Neural cell (in vitro differentiated cells): ENCODE measurements around the gene MEP1A. TPM values are rescaled to one million over a fixed set of nuclear protein-coding genes. Genes with fewer than 3 reads are reported as not detected.
"Not testable (repeated sequence)": the region's sequence is repeated elsewhere in the genome, so short reads cannot be mapped to it uniquely, and the experiment has no call there.

ENCODE experiments used
- H2AFZ ChIP-seq: fragments of 200-600, 300-800 bp; sonication (generic), shearing (Covaris generic); 2 replicates; pipeline ENCODE4 v1.6.0; 2014; ENCODE audit warnings: low read depth, mild to moderate bottlenecking, antibody characterized with exemption, low read length, moderate library complexity
- H3F3A ChIP-seq: fragments of 200-600 bp; shearing (Covaris generic); 2 replicates; pipeline ENCODE4 v1.6.1; 2016; ENCODE audit warnings: mild to moderate bottlenecking, moderate library complexity, mixed read lengths, antibody characterized with exemption, low read length; ENCODE audit not compliant: insufficient read depth, poor library complexity, severe bottlenecking
- H3K27ac ChIP-seq: fragments of 200-600, 300-800 bp; sonication (generic), shearing (Covaris generic); 2 replicates; pipeline ENCODE4 v1.5.1; 2014; ENCODE audit warnings: mild to moderate bottlenecking, low read length, moderate library complexity
- H3K27me3 ChIP-seq: fragments of 300-800, 200-600 bp; sonication (generic), shearing (Covaris generic); 2 replicates; pipeline ENCODE4 v1.6.0; 2014; ENCODE audit warnings: mild to moderate bottlenecking, low read depth, low read length, moderate library complexity; ENCODE audit not compliant: insufficient read depth
- H3K36me3 ChIP-seq: fragments of 300-800, 200-600 bp; sonication (generic), shearing (Covaris generic); 2 replicates; pipeline ENCODE4 v1.5.1; 2014; ENCODE audit warnings: mild to moderate bottlenecking, antibody characterized with exemption, low read length, moderate library complexity; ENCODE audit not compliant: insufficient read depth
- H3K4me2 ChIP-seq: fragments of 300-800, 200-600 bp; sonication (generic), shearing (Covaris generic); 2 replicates; pipeline ENCODE4 v1.6.0; 2014; ENCODE audit warnings: mild to moderate bottlenecking, low read length
- H3K4me3 ChIP-seq: fragments of 300-800, 200-600 bp; sonication (generic), shearing (Covaris generic); 2 replicates; pipeline ENCODE4 v1.5.1; 2014; ENCODE audit warnings: mild to moderate bottlenecking, low read length, moderate library complexity
- H3K79me2 ChIP-seq: fragments of 200-600 bp; shearing (Covaris generic); replicated peaks from 2 replicates; pipeline ENCODE4 v1.6.0; 2014; ENCODE audit warnings: mild to moderate bottlenecking, low read length, moderate library complexity; ENCODE audit not compliant: insufficient read depth
- H3K9ac ChIP-seq: fragments of 300-800, 200-600 bp; sonication (generic), shearing (Covaris generic); 2 replicates; pipeline ENCODE4 v1.6.1; 2016; ENCODE audit warnings: mild to moderate bottlenecking, low read length, mixed read lengths
- H3K9me2 ChIP-seq: fragments of 200-600 bp; shearing (Covaris generic); 2 replicates; pipeline ENCODE4 v1.6.1; 2016; ENCODE audit warnings: mild to moderate bottlenecking, low read length, mixed read lengths; ENCODE audit not compliant: insufficient read depth
- H3K9me3 ChIP-seq: fragments of 200-600, 300-800 bp; sonication (generic), shearing (Covaris generic); 2 replicates; pipeline ENCODE4 v1.6.1; 2016; ENCODE audit warnings: mild to moderate bottlenecking, mixed run types, low read length, moderate library complexity, mixed read lengths
- H4K20me1 ChIP-seq: fragments of 200-600 bp; shearing (Covaris generic); 2 replicates; pipeline ENCODE4 v1.6.1; 2016; ENCODE audit warnings: mild to moderate bottlenecking, mixed run types; ENCODE audit not compliant: insufficient read depth
- CTCF ChIP-seq: fragments of 450-650 bp; IDR thresholded peaks from 2 replicates; pipeline ENCODE4 v1.5.1; 2014; ENCODE audit warnings: antibody characterized with exemption, mild to moderate bottlenecking, moderate library complexity; ENCODE audit not compliant: poor library complexity, severe bottlenecking
- EP300 ChIP-seq: fragments of 450-650 bp; conservative IDR thresholded peaks from 2 replicates; pipeline ENCODE4 v1.6.1; 2014; ENCODE audit warnings: antibody characterized with exemption, mild to moderate bottlenecking, moderate library complexity; ENCODE audit not compliant: poor library complexity, severe bottlenecking
- EZH2 ChIP-seq: fragments of 200-600, 300-800 bp; shearing (Covaris generic), sonication (generic); IDR thresholded peaks from 2 replicates; pipeline ENCODE4 v1.6.1; 2014; ENCODE audit warnings: antibody characterized with exemption, low read length, borderline replicate concordance, mild to moderate bottlenecking; ENCODE audit not compliant: insufficient read depth, poor library complexity, severe bottlenecking
- MXI1 ChIP-seq: fragments of 450-650 bp; conservative IDR thresholded peaks from 2 replicates; pipeline ENCODE4 v1.6.1; 2014; ENCODE audit warnings: antibody characterized with exemption, mild to moderate bottlenecking; ENCODE audit not compliant: poor library complexity, severe bottlenecking
- POLR2AphosphoS5 ChIP-seq: IDR thresholded peaks from 2 replicates; pipeline ENCODE4 v1.6.1; 2012
- RAD21 ChIP-seq: fragments of 450-650 bp; conservative IDR thresholded peaks from 2 replicates; pipeline ENCODE4 v1.6.1; 2014; ENCODE audit warnings: antibody characterized with exemption, mild to moderate bottlenecking, moderate library complexity
- REST ChIP-seq: IDR thresholded peaks from 2 replicates; pipeline ENCODE4 v1.6.1; 2012; ENCODE audit warnings: borderline replicate concordance
- SMC3 ChIP-seq: fragments of 450-650 bp; conservative IDR thresholded peaks from 2 replicates; pipeline ENCODE4 v1.6.1; 2014; ENCODE audit warnings: antibody characterized with exemption, mild to moderate bottlenecking, moderate library complexity; ENCODE audit not compliant: poor library complexity
- TAF1 ChIP-seq: IDR thresholded peaks from 2 replicates; pipeline ENCODE4 v1.6.1; 2012; ENCODE audit warnings: low read depth
- polyA plus RNA-seq: library from polyadenylated mRNA; depleted of rRNA; stranded (reverse); fragments of >200 nt; gene quantifications from 2 replicates; pipeline ENCODE4 v1.2.3, GENCODE V29; 2014

Gene MEP1A
- polyA plus RNA-seq, 1 donor from 2014 or later = not detected

- not testable (repeated sequence) for H3K4me3 ChIP-seq, H3K36me3 ChIP-seq, H3F3A ChIP-seq, H2AFZ ChIP-seq, H3K9ac ChIP-seq, H3K27ac ChIP-seq, H4K20me1 ChIP-seq, H3K9me3 ChIP-seq, H3K4me2 ChIP-seq, H3K79me2 ChIP-seq, H3K9me2 ChIP-seq, H3K27me3 ChIP-seq
Measured at GRCh38 chr6:46744159-46744725, 48.9 kb upstream of the MEP1A start.

GRCh38 chr6:46745973-46746372 is 47.2 kb upstream of the MEP1A start:
- H2AFZ ChIP-seq = no peak overlapping the region
- H3F3A ChIP-seq = no peaks in the 10 kb centered on the region
- H3K79me2 ChIP-seq = no peaks in the 10 kb centered on the region
- no peak for TF ChIP-seq EP300
- no peak for TF ChIP-seq EZH2
- no peak for TF ChIP-seq SMC3
- TF ChIP-seq CTCF = no peak
- TF ChIP-seq RAD21 = no peak
- TF ChIP-seq POLR2AphosphoS5 = no peak
- TF ChIP-seq MXI1 = no peak
- TF ChIP-seq REST = no peak
- no peak for TF ChIP-seq TAF1
- H3K4me2 ChIP-seq = no peak overlapping the region
- H3K9ac ChIP-seq = no peak overlapping the region
- no peaks in the 10 kb centered on the region for H3K9me2 ChIP-seq
- H4K20me1 ChIP-seq = no peaks in the 10 kb centered on the region
- no peak overlapping the region for H3K27ac ChIP-seq
- no peaks in the 10 kb centered on the region for H3K9me3 ChIP-seq
- no peaks in the 10 kb centered on the region for H3K27me3 ChIP-seq
- H3K36me3 ChIP-seq = no peaks in the 10 kb centered on the region
- no peak overlapping the region for H3K4me3 ChIP-seq

GRCh38 chr6:46746696-46747095 is 46.5 kb upstream of the MEP1A start, which contains the start of gene ANKRD66:
ANKRD66 (plus strand) TSS chr6:46746933; CDS start chr6:46751949, 5,016 bp downstream.
- no peaks in the 10 kb centered on the region for H3K79me2 ChIP-seq
- no peaks in the 10 kb centered on the region for H3K36me3 ChIP-seq

More at GRCh38 chr6:46746696-46747095, 46.5 kb upstream of the MEP1A start, which contains the start of gene ANKRD66:
- Histone ChIP-seq H4K20me1 (no peaks in the 10 kb centered on the region), H3K4me2 (no peak within 1 kb of the TSS), H3K9me3 (no peaks in the 10 kb centered on the region), H3K9me2 (no peaks in the 10 kb centered on the region), H3K27ac (no peak within 1 kb of the TSS), H3K27me3 (no peaks in the 10 kb centered on the region), H3K4me3 (no peak within 1 kb of the TSS), H2AFZ (no peak within 1 kb of the TSS), H3K9ac (no peak within 1 kb of the TSS), H3F3A (no peaks in the 10 kb centered on the region)
- TF ChIP-seq EP300 (no peak), CTCF (no peak), SMC3 (no peak), TAF1 (no peak), RAD21 (no peak), EZH2 (no peak), MXI1 (no peak), REST (no peak)
